ENCODE measurements around the gene INSRR. TPM values are rescaled to one million over a fixed set of nuclear protein-coding genes. Genes with fewer than 3 reads are reported as not detected.

The INSRR gene
- total and polyA plus RNA-seq, 9 of the 15 experiments (the other 6 are each of a cell fraction or from before 2014, with no cell fraction given) = 0.03 to 0.18 (median 0.06) TPM; not detected in 3

GRCh38 chr1:156889802-156890580 lies 31.1 kb upstream of the INSRR start (continued):
- TF ChIP-seq THAP12 (CRISPR knock-in tag; IDR thresholded peaks at IDR 0.05) = no peak
- TF ChIP-seq ZBED1 (IDR thresholded peaks at IDR 0.05) = no peak
- no peak for TF ChIP-seq MAX (CRISPR knock-in tag; IDR thresholded peaks at IDR 0.05)
- peak in 1 of 2 experiments; percentile 41; a peak in 1 of 3 replicates for TF ChIP-seq CBX3 (IDR thresholded peaks at IDR 0.05; ENCODE audit: borderline replicate concordance in 1 of 2, low read length in 2 of 2)
- TF ChIP-seq POLR2AphosphoS5 (IDR thresholded peaks at IDR 0.05; ENCODE audit: control insufficient read depth, insufficient read depth, low read depth, low read length) = no peak
- peak; percentile 54; the same call in 1 of the 2 replicates for TF ChIP-seq ZNF24 (IDR thresholded peaks at IDR 0.05)
- TF ChIP-seq HMGN3 (IDR thresholded peaks at IDR 0.05; ENCODE audit: borderline replicate concordance, extremely low read depth, insufficient read length, low read depth, low read length) = no peak
- no peak for TF ChIP-seq MTA1 (IDR thresholded peaks at IDR 0.05; ENCODE audit: borderline replicate concordance)
- no peak for TF ChIP-seq ILK (tag; IDR thresholded peaks at IDR 0.05; ENCODE audit: borderline replicate concordance, low read depth)
- 0 out of 2 replicates have a peak, but pooled peaks have one; percentile 36 for TF ChIP-seq KAT8 (IDR thresholded peaks at IDR 0.05; ENCODE audit: low read depth)
- peak; percentile 63 for TF ChIP-seq STAG1 (CRISPR knock-in tag; IDR thresholded peaks at IDR 0.05; ENCODE audit: borderline replicate concordance)
- no peak for TF ChIP-seq CHD1 (IDR thresholded peaks at IDR 0.05; ENCODE audit: low read length)
- peak; percentile 28; the same call in 1 of the 2 replicates for TF ChIP-seq C11orf30 (IDR thresholded peaks at IDR 0.05; ENCODE audit: low read depth)
- TF ChIP-seq MITF (IDR thresholded peaks at IDR 0.05) = peak; percentile 79; the same call in 1 of the 2 replicates
- 0 out of 2 replicates have a peak, but pooled peaks have one; percentile 16 for TF ChIP-seq MTA3 (IDR thresholded peaks at IDR 0.05; ENCODE audit: borderline replicate concordance)
- no peak for TF ChIP-seq GABPB2 (CRISPR knock-in tag; conservative IDR thresholded peaks at IDR 0.05)
- no peak for TF ChIP-seq TARDBP (IDR thresholded peaks at IDR 0.05)
- 0 out of 2 replicates have a peak, but pooled peaks have one; percentile 10 for TF ChIP-seq CBFA2T2 (conservative IDR thresholded peaks at IDR 0.05)
- TF ChIP-seq SOX6 (IDR thresholded peaks at IDR 0.05) = no peak
- TF ChIP-seq IRF9 (tag; IDR thresholded peaks at IDR 0.05) = no peak
- TF ChIP-seq ZNF512 (tag; IDR thresholded peaks at IDR 0.05) = no peak
- TF ChIP-seq CSDE1 (IDR thresholded peaks at IDR 0.05) = no peak
- TF ChIP-seq CREM (IDR thresholded peaks at IDR 0.05; ENCODE audit: low read depth) = peak; percentile 35; the same call in 1 of the 2 replicates

All from K562 (cell line).